SK-N-MC (cell line): ENCODE data around the gene GALNTL6.

ENCODE experiments used
- DNase-seq: peaks from one replicate; pipeline ENCODE4 v3.0.0-alpha.2; 2011; ENCODE audit warnings: low read depth, low spot score
- H3K27ac ChIP-seq: fragments of 200-600 bp; sonication (generic); 2 replicates; pipeline ENCODE4 v1.5.1; 2016; ENCODE audit warnings: mixed run types
- H3K36me3 ChIP-seq: fragments of 200-600 bp; sonication (generic); 2 replicates; pipeline ENCODE4 v1.6.1; 2017; ENCODE audit warnings: antibody characterized with exemption, low read length, mixed read lengths; ENCODE audit not compliant: insufficient read depth
- H3K4me3 ChIP-seq: fragments of 200-600 bp; sonication (generic); 2 replicates; pipeline ENCODE4 v1.5.1; 2016
- H3K9ac ChIP-seq: fragments of 200-600 bp; sonication (generic); 2 replicates; pipeline ENCODE4 v1.8.0; 2017; ENCODE audit warnings: mixed run types, mixed read lengths; ENCODE audit not compliant: insufficient read length
- H3K9me3 ChIP-seq: fragments of 200-600 bp; sonication (generic); 2 replicates; pipeline ENCODE4 v1.6.1; 2017; ENCODE audit warnings: low read depth, mild to moderate bottlenecking, antibody characterized with exemption, low read length, moderate library complexity, mixed read lengths
- EZH2 ChIP-seq: fragments of 200-600 bp; sonication (generic); IDR thresholded peaks from one replicate; pipeline ENCODE4 v1.6.1; 2017; ENCODE audit warnings: antibody characterized with exemption
- FOXP2 ChIP-seq: optimal IDR thresholded peaks from 2 replicates; pipeline ENCODE3; 2011; ENCODE audit warnings: mild to moderate bottlenecking, moderate library complexity; ENCODE audit not compliant: insufficient read depth; ENCODE audit errors: extremely low read length, control extremely low read depth
- POLR2AphosphoS5 ChIP-seq: IDR thresholded peaks from 2 replicates; pipeline ENCODE4 v1.6.1; 2012; ENCODE audit warnings: mild to moderate bottlenecking, low read depth, low read length, borderline replicate concordance

Gene GALNTL6

GRCh38 chr4:172815499-172816164, 1002.4 kb downstream of the GALNTL6 start:
- H3K36me3 ChIP-seq, result no peaks in the 10 kb centered on the region
- H3K9ac ChIP-seq, result no peak overlapping the region
- H3K4me3 ChIP-seq, result no peak overlapping the region
- no peak overlapping the region for H3K27ac ChIP-seq
- no peaks in the 10 kb centered on the region for H3K9me3 ChIP-seq
- no peak for TF ChIP-seq FOXP2
- no peak for TF ChIP-seq POLR2AphosphoS5
- TF ChIP-seq EZH2, result no peak
- no peak for DNase-seq

- DNase-seq, result no peak
- H3K27ac ChIP-seq, result no peak overlapping the region
- TF ChIP-seq POLR2AphosphoS5 (no peak), FOXP2 (no peak), EZH2 (no peak)
- no peaks in the 10 kb centered on the region for H3K9me3 ChIP-seq
- no peak overlapping the region for H3K4me3 ChIP-seq
- no peak overlapping the region for H3K9ac ChIP-seq
- no peaks in the 10 kb centered on the region for H3K36me3 ChIP-seq
Observed at GRCh38 chr4:172818901-172819300, 1005.7 kb downstream of the GALNTL6 start.

GRCh38 chr4:172819353-172819752, 1006.1 kb downstream of the GALNTL6 start:
- H3K4me3 ChIP-seq, result no peak overlapping the region
- no peak for DNase-seq
- H3K36me3 ChIP-seq, result no peaks in the 10 kb centered on the region
- H3K9ac ChIP-seq, result no peak overlapping the region
- H3K9me3 ChIP-seq, result no peaks in the 10 kb centered on the region
- no peak overlapping the region for H3K27ac ChIP-seq
- no peak for TF ChIP-seq EZH2
- TF ChIP-seq POLR2AphosphoS5, result no peak
- TF ChIP-seq FOXP2, result no peak

- H3K4me3 ChIP-seq, result no peak overlapping the region
- TF ChIP-seq EZH2, result no peak
- no peak for TF ChIP-seq POLR2AphosphoS5
- TF ChIP-seq FOXP2, result no peak
- H3K9me3 ChIP-seq, result no peaks in the 10 kb centered on the region
- H3K9ac ChIP-seq, result no peak overlapping the region
- no peak overlapping the region for H3K27ac ChIP-seq
- no peak for DNase-seq
- H3K36me3 ChIP-seq, result no peaks in the 10 kb centered on the region
Observed at GRCh38 chr4:172822331-172822730, 1009.1 kb downstream of the GALNTL6 start.

- H3K4me3 ChIP-seq, result no peak overlapping the region
- TF ChIP-seq FOXP2 (no peak), POLR2AphosphoS5 (no peak), EZH2 (no peak)
- H3K9ac ChIP-seq, result no peak overlapping the region
- no peaks in the 10 kb centered on the region for H3K9me3 ChIP-seq
- no peak overlapping the region for H3K27ac ChIP-seq
- DNase-seq, result no peak
- no peaks in the 10 kb centered on the region for H3K36me3 ChIP-seq
Observed at GRCh38 chr4:172826346-172826745, 1013.1 kb downstream of the GALNTL6 start.

GRCh38 chr4:172826861-172827260, 1013.7 kb downstream of the GALNTL6 start:
- H3K4me3 ChIP-seq, result no peak overlapping the region
- no peak for DNase-seq
- H3K36me3 ChIP-seq, result no peaks in the 10 kb centered on the region
- no peak overlapping the region for H3K9ac ChIP-seq
- H3K27ac ChIP-seq, result no peak overlapping the region
- TF ChIP-seq POLR2AphosphoS5, result no peak
- TF ChIP-seq EZH2, result no peak
- TF ChIP-seq FOXP2, result no peak
- H3K9me3 ChIP-seq, result no peaks in the 10 kb centered on the region

GRCh38 chr4:172830295-172830764, 1017.1 kb downstream of the GALNTL6 start:
- DNase-seq, result no peak
- H3K27ac ChIP-seq, result no peak overlapping the region
- H3K9me3 ChIP-seq, result no peaks in the 10 kb centered on the region
- H3K4me3 ChIP-seq, result no peak overlapping the region
- H3K9ac ChIP-seq, result no peak overlapping the region
- no peaks in the 10 kb centered on the region for H3K36me3 ChIP-seq
- TF ChIP-seq FOXP2 (no peak), EZH2 (no peak), POLR2AphosphoS5 (no peak)

GRCh38 chr4:172836661-172837060, 1023.5 kb downstream of the GALNTL6 start:
- Histone ChIP-seq H3K9ac (no peak overlapping the region), H3K9me3 (no peaks in the 10 kb centered on the region), H3K4me3 (no peak overlapping the region), H3K36me3 (no peaks in the 10 kb centered on the region), H3K27ac (no peak overlapping the region)
- DNase-seq, result no peak
- TF ChIP-seq POLR2AphosphoS5 (no peak), FOXP2 (no peak), EZH2 (no peak)

- TF ChIP-seq EZH2 (no peak), FOXP2 (no peak), POLR2AphosphoS5 (no peak)
- DNase-seq, result no peak
- Histone ChIP-seq H3K9me3 (no peaks in the 10 kb centered on the region), H3K27ac (no peak overlapping the region), H3K9ac (no peak overlapping the region), H3K36me3 (no peaks in the 10 kb centered on the region), H3K4me3 (no peak overlapping the region)
Observed at GRCh38 chr4:172838111-172838510, 1024.9 kb downstream of the GALNTL6 start.
